GM21786 (cell line): ENCODE measurements around the gene NCL.
"Not testable (repeated sequence)": the region's sequence is repeated elsewhere in the genome, so short reads cannot be mapped to it uniquely, and the experiment has no call there.

Source experiments
- ATAC-seq: cut with Tn5 transposase; IDR thresholded peaks from one replicate; pipeline ENCODE4 v1.9.1; 2021; ENCODE audit not compliant: unreplicated experiment

Gene NCL

GRCh38 chr2:231467613-231468530 lies 3.6 kb upstream of the NCL start:
- ATAC-seq: no peak

- ATAC-seq: no peak
These were observed 2.8 kb upstream of the NCL start for GRCh38 chr2:231467016-231467545.

GRCh38 chr2:231464576-231465540 lies 574 bp upstream of the NCL start:
- ATAC-seq: peak; percentile 30

- no peak for ATAC-seq
These were observed 1.4 kb downstream of the NCL start for GRCh38 chr2:231462729-231463465.

GRCh38 chr2:231461516-231461971 lies 2.7 kb downstream of the NCL start:
- ATAC-seq: no peak

GRCh38 chr2:231460841-231461240 lies 3.4 kb downstream of the NCL start:
- not testable (repeated sequence) for ATAC-seq

- no peak for ATAC-seq
These were observed 4.0 kb downstream of the NCL start for GRCh38 chr2:231460073-231460835.

- ATAC-seq: no peak
These were observed 5.9 kb downstream of the NCL start for GRCh38 chr2:231458368-231458767.

- no peak for ATAC-seq
These were observed 7.2 kb downstream of the NCL start for GRCh38 chr2:231457101-231457500.

- no peak for ATAC-seq
These were observed 7.8 kb downstream of the NCL start for GRCh38 chr2:231456295-231457004.

GRCh38 chr2:231455890-231456289 lies 8.4 kb downstream of the NCL start:
- no peak for ATAC-seq

- no peak for ATAC-seq
These were observed 9.1 kb downstream of the NCL start for GRCh38 chr2:231455222-231455621.

GRCh38 chr2:231454361-231454791 lies 9.9 kb downstream of the NCL start:
- no peak for ATAC-seq

- no peak for ATAC-seq
These were observed 11.3 kb downstream of the NCL start for GRCh38 chr2:231452799-231453508.

GRCh38 chr2:231450548-231450989 lies 13.7 kb downstream of the NCL start:
- no peak for ATAC-seq

GRCh38 chr2:231449503-231450054 lies 14.7 kb downstream of the NCL start:
- ATAC-seq: no peak

GRCh38 chr2:231436957-231437356 lies 27.3 kb downstream of the NCL start:
- no peak for ATAC-seq

- no peak for ATAC-seq
These were observed 30.3 kb downstream of the NCL start for GRCh38 chr2:231433990-231434389.
